ENCODE data around the gene ARID2. TPM values are rescaled to one million over a fixed set of nuclear protein-coding genes. Genes with fewer than 3 reads are reported as not detected.

The ARID2 gene
- total RNA-seq, 1 donor: 21.0 TPM

DNA sequence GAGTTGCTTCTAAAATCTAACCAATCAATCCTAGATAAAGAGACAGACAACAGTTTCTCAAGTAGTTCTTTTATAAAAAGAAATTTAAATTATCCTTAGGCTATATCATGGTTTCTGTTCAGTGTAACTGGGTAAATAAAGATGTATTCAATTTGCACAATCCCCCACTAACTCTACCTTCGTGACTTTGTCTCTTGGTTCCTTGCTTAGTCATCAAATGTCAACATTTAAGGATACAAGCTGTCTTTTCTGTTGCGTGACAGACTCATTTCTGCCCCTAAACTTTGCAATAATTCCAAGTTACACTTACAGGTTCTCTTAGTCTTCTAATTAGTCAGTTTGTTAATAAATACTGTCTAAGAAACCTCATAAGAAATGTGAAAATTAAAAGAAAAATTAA lies 210.3 kb downstream of the ARID2 start:
- H2AFZ ChIP-seq (ENCODE audit: low read length): no peak overlapping the region
- H3K79me2 ChIP-seq (ENCODE audit: insufficient read depth, low read length): peaks cover 13% of the 10 kb centered on the region

DNA sequence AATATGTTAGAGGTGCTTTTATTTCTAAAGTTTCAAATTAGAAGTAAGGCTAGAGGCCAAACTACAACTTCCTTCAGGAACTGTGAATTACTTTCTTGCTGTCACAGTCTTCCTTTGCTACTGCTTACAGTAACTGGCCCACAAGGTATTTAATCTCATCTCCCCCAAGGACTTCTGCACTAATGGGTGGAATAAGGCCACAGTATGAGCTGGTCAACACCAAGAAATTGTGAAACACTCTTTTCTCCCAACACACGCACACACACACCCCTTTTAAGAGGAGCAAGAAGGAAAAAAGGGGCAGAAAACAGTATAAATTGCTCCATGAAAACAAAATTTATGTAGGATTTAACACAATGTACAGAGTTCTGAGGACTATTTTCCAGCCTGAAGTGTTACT lies 215.3 kb downstream of the ARID2 start:
- Histone ChIP-seq H3K9me3 (ENCODE audit: low read depth, low read length) (no peaks in the 10 kb centered on the region), H3K36me3 (ENCODE audit: insufficient read depth, low read length) (peaks cover 45% of the 10 kb centered on the region), H3K27ac (ENCODE audit: low read depth, low read length) (peak overlapping the region; percentile 19), H3K4me2 (ENCODE audit: insufficient read depth, low read length) (no peak overlapping the region), H3K27me3 (ENCODE audit: insufficient read depth, low read length) (no peaks in the 10 kb centered on the region), H3K4me3 (ENCODE audit: insufficient read depth, low read length) (no peak overlapping the region), H3K4me1 (ENCODE audit: insufficient read depth, low read length) (peaks cover 17% of the 10 kb centered on the region), H2AFZ (ENCODE audit: low read length) (no peak overlapping the region), H4K20me1 (ENCODE audit: insufficient read depth, low read length) (peaks cover 5% of the 10 kb centered on the region), H3K79me2 (ENCODE audit: insufficient read depth, low read length) (peaks cover 10% of the 10 kb centered on the region)
- TF ChIP-seq, protein P1, sequence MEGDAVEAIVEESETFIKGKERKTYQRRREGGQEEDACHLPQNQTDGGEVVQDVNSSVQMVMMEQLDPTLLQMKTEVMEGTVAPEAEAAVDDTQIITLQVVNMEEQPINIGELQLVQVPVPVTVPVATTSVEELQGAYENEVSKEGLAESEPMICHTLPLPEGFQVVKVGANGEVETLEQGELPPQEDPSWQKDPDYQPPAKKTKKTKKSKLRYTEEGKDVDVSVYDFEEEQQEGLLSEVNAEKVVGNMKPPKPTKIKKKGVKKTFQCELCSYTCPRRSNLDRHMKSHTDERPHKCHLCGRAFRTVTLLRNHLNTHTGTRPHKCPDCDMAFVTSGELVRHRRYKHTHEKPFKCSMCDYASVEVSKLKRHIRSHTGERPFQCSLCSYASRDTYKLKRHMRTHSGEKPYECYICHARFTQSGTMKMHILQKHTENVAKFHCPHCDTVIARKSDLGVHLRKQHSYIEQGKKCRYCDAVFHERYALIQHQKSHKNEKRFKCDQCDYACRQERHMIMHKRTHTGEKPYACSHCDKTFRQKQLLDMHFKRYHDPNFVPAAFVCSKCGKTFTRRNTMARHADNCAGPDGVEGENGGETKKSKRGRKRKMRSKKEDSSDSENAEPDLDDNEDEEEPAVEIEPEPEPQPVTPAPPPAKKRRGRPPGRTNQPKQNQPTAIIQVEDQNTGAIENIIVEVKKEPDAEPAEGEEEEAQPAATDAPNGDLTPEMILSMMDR (IDR thresholded peaks at IDR 0.05; ENCODE audit: extremely low read depth, low read depth, low read length): no peak
- no peak for DNase-seq (ENCODE audit: insufficient read length, low spot score, missing footprints)

More for the DNA sequence above, 210.3 kb downstream of the ARID2 start:
- H4K20me1 ChIP-seq (ENCODE audit: insufficient read depth, low read length): peaks cover 5% of the 10 kb centered on the region
- peaks cover 7% of the 10 kb centered on the region for H3K4me1 ChIP-seq (ENCODE audit: insufficient read depth, low read length)
- no peaks in the 10 kb centered on the region for H3K9me3 ChIP-seq (ENCODE audit: low read depth, low read length)
- TF ChIP-seq, protein P1 (IDR thresholded peaks at IDR 0.05; ENCODE audit: extremely low read depth, low read depth, low read length): no peak
- H3K27ac ChIP-seq (ENCODE audit: low read depth, low read length): no peak overlapping the region
- DNase-seq (ENCODE audit: insufficient read length, low spot score, missing footprints): no peak
- H3K36me3 ChIP-seq (ENCODE audit: insufficient read depth, low read length): peaks cover 33% of the 10 kb centered on the region
- H3K4me3 ChIP-seq (ENCODE audit: insufficient read depth, low read length): no peak overlapping the region
- no peak overlapping the region for H3K4me2 ChIP-seq (ENCODE audit: insufficient read depth, low read length)
- no peaks in the 10 kb centered on the region for H3K27me3 ChIP-seq (ENCODE audit: insufficient read depth, low read length)

DNA sequence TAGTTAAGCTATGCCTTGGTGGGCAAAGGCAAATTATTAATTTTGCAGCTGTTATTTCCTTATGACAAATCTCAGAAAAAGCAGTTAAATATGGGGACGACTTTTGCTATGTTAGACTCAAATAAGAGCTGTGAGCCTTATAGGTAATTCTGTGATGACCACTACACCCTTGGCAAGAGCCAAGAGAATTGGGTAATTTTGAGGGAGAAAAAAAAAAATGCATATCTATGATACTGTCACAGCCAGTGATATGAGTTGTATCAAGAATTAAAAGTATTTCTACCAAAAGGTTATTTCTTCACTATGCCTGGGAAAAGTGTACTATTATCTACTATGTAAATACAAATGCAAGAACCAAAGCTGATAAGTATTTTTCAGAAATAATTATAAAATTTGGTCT lies 216.9 kb downstream of the ARID2 start:
- no peaks in the 10 kb centered on the region for H3K9me3 ChIP-seq (ENCODE audit: low read depth, low read length)
- H3K27ac ChIP-seq (ENCODE audit: low read depth, low read length): no peak overlapping the region
- H3K36me3 ChIP-seq (ENCODE audit: insufficient read depth, low read length): peaks cover 30% of the 10 kb centered on the region
- peaks cover 17% of the 10 kb centered on the region for H3K4me1 ChIP-seq (ENCODE audit: insufficient read depth, low read length)
- H3K4me2 ChIP-seq (ENCODE audit: insufficient read depth, low read length): no peak overlapping the region
- H4K20me1 ChIP-seq (ENCODE audit: insufficient read depth, low read length): no peaks in the 10 kb centered on the region
- H3K79me2 ChIP-seq (ENCODE audit: insufficient read depth, low read length): peaks cover 9% of the 10 kb centered on the region
- TF ChIP-seq, protein P1 (IDR thresholded peaks at IDR 0.05; ENCODE audit: extremely low read depth, low read depth, low read length): no peak
- H3K27me3 ChIP-seq (ENCODE audit: insufficient read depth, low read length): no peaks in the 10 kb centered on the region
- no peak for DNase-seq (ENCODE audit: insufficient read length, low spot score, missing footprints)
- H2AFZ ChIP-seq (ENCODE audit: low read length): no peak overlapping the region
- H3K4me3 ChIP-seq (ENCODE audit: insufficient read depth, low read length): no peak overlapping the region

DNA sequence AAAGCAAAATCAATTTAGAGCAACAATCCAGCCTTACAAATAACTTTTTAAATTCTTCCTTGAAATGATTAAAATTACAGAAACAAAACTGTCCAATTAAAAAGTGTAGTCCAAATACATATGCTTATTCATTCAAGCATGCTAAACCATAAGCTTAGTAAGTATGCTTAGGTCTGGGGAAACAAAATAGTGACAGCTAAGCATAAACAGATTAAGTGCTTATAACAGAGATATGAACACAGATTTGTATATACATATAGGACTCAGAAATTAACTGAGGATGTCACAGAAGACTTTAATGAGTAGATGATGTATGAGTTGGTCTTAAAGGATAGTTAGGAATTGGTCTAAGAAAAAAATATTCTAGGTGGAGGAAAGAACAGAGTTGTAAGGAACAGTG lies 219.0 kb downstream of the ARID2 start:
- DNase-seq (ENCODE audit: insufficient read length, low spot score, missing footprints): no peak

More for the DNA sequence above, 219.0 kb downstream of the ARID2 start:
- H3K27me3 ChIP-seq (ENCODE audit: insufficient read depth, low read length): no peaks in the 10 kb centered on the region
- TF ChIP-seq, protein P1 (IDR thresholded peaks at IDR 0.05; ENCODE audit: extremely low read depth, low read depth, low read length): no peak
- H3K36me3 ChIP-seq (ENCODE audit: insufficient read depth, low read length): peaks cover 23% of the 10 kb centered on the region
- H3K4me2 ChIP-seq (ENCODE audit: insufficient read depth, low read length): no peak overlapping the region
- H3K79me2 ChIP-seq (ENCODE audit: insufficient read depth, low read length): no peaks in the 10 kb centered on the region
- H3K27ac ChIP-seq (ENCODE audit: low read depth, low read length): no peak overlapping the region
- H3K9me3 ChIP-seq (ENCODE audit: low read depth, low read length): no peaks in the 10 kb centered on the region
- no peaks in the 10 kb centered on the region for H4K20me1 ChIP-seq (ENCODE audit: insufficient read depth, low read length)
- H3K4me1 ChIP-seq (ENCODE audit: insufficient read depth, low read length): peaks cover 17% of the 10 kb centered on the region
- no peak overlapping the region for H3K4me3 ChIP-seq (ENCODE audit: insufficient read depth, low read length)
- H2AFZ ChIP-seq (ENCODE audit: low read length): no peak overlapping the region

Small RNA genes within 50 kb of the gene (small RNA-seq; reads per million reads assigned to genes)
- gene RN7SL246P: not detected
